HepG2 (cell line): Measurements from ENCODE around the gene NDP. TPM values are rescaled to one million over a fixed set of nuclear protein-coding genes. Genes with fewer than 3 reads are reported as not detected.

ENCODE experiments used
- ATAC-seq: fragments of 200-7000 bp; cut with Tn5 transposase; 3 replicates; pipeline ENCODE4 v1.9.1; 2020; ENCODE audit warnings: mild to moderate bottlenecking, moderate library complexity
- BruUV-seq: library from RNA; stranded (reverse); fragments of 400-500 nt; replicated peaks from 2 replicates; lab custom pipeline; 2021; lab: Mats Ljungman, UMichigan
- CTCF ChIA-PET: fragments of 300-600 bp; formaldehyde crosslinking; extraction: SDS; loops from one replicate; lab custom pipeline; 2021; ENCODE audit warnings: low total read pairs, inconsistent platforms, low intra/inter-chr PET ratio; lab: Yijun Ruan, JAX
- POLR2A ChIA-PET: fragments of 350-600 bp; sonication (Branson Sonifier 250); formaldehyde crosslinking; loops from one replicate; lab custom pipeline; 2020; ENCODE audit warnings: antibody characterized with exemption, inconsistent platforms; lab: Yijun Ruan, JAX
- DNase-seq: peaks from one replicate; pipeline ENCODE4 v3.0.0-alpha.2; 2015; ENCODE audit warnings: low spot score
- FAIRE-seq: peaks from 3 replicates; lab custom pipeline; 2011; peaks lifted over from hg19 to GRCh38; lab: Jason Lieb, UNC
- H2AFZ ChIP-seq: one replicate; pipeline ENCODE4 v1.6.1; 2011; ENCODE audit warnings: low read length, inconsistent platforms
- H3K27ac ChIP-seq: fragments of 300-600 bp; 3 replicates; pipeline ENCODE4 v1.8.0; 2011; ENCODE audit warnings: mixed run types, mild to moderate bottlenecking, mixed read lengths, low read length, inconsistent platforms; ENCODE audit not compliant: insufficient read depth; ENCODE audit errors: extremely low read length
- H3K27me3 ChIP-seq, 2 experiments: fragments of 200-600 bp in 1 of 2; 2 replicates in 1 of 2; 3 replicates in 1 of 2; pipeline versions ENCODE4 v1.6.0 to v1.8.0; 2011; ENCODE audit warnings: low read length in 2 of 2, mild to moderate bottlenecking in 2 of 2, moderate library complexity in 2 of 2, inconsistent platforms in 1 of 2; ENCODE audit not compliant: insufficient read depth in 2 of 2, control insufficient read depth in 1 of 2
- H3K36me3 ChIP-seq, 2 experiments: fragments of 200-600 bp in 1 of 2; replicated peaks in 1 of 2; 2 replicates in 1 of 2; 3 replicates in 1 of 2; pipeline versions ENCODE4 v1.5.1 to v1.8.0; 2011; ENCODE audit warnings: low read length in 2 of 2, inconsistent platforms in 1 of 2; ENCODE audit not compliant: insufficient read depth in 2 of 2, control insufficient read depth in 1 of 2
- H3K4me1 ChIP-seq: 2 replicates; pipeline ENCODE4 v1.5.1; 2012; ENCODE audit warnings: low read length, inconsistent platforms; ENCODE audit not compliant: insufficient read depth
- H3K4me2 ChIP-seq: 2 replicates; pipeline ENCODE4 v1.6.0; 2011; ENCODE audit warnings: low read depth, low read length, inconsistent platforms
- H3K4me3 ChIP-seq, 3 experiments: fragments of 200-600 bp in 1 of 3; sonication (generic), shearing (Covaris generic) in 1 of 3; replicated peaks in 1 of 3; 2 replicates each; pipeline ENCODE4 v1.5.1; 2011 to 2016; ENCODE audit warnings: low read length in 3 of 3, inconsistent platforms in 2 of 3, low read depth in 2 of 3, mild to moderate bottlenecking in 2 of 3, control low read depth in 1 of 3, mixed read lengths in 1 of 3; ENCODE audit not compliant: insufficient read depth in 1 of 3
- H3K79me2 ChIP-seq: one replicate; pipeline ENCODE4 v1.6.1; 2011; ENCODE audit warnings: low read length, inconsistent platforms; ENCODE audit not compliant: insufficient read depth
- H3K9ac ChIP-seq: 2 replicates; pipeline ENCODE4 v1.6.0; 2011; ENCODE audit warnings: mild to moderate bottlenecking, low read depth, low read length, inconsistent platforms; ENCODE audit not compliant: insufficient read depth
- H3K9me3 ChIP-seq: 2 replicates; pipeline ENCODE4 v1.5.1; 2012; ENCODE audit warnings: mild to moderate bottlenecking, low read length
- H4K20me1 ChIP-seq: 2 replicates; pipeline ENCODE4 v1.6.0; 2011; ENCODE audit warnings: inconsistent platforms, mild to moderate bottlenecking, low read length, moderate library complexity; ENCODE audit not compliant: insufficient read depth
- AGO2 ChIP-seq: fragments of 200-400 bp; formaldehyde crosslinking; optimal IDR thresholded peaks from 2 replicates; pipeline ENCODE3; 2017; ENCODE audit warnings: mild to moderate bottlenecking, low read depth, low read length, moderate library complexity
- NBN ChIP-seq: fragments of 450-650 bp; conservative IDR thresholded peaks from 2 replicates; pipeline ENCODE4 v1.6.1; 2017
- NFIC ChIP-seq: IDR thresholded peaks from 2 replicates; pipeline ENCODE4 v1.6.1; 2012; ENCODE audit warnings: mild to moderate bottlenecking, low read length, inconsistent platforms
- NFKB2 ChIP-seq: sonication (generic); formaldehyde crosslinking; IDR thresholded peaks from 2 replicates; pipeline ENCODE4 v1.4.0; 2020; ENCODE audit warnings: missing genetic modification reagents, borderline replicate concordance
- SALL1 ChIP-seq: sonication (generic); formaldehyde crosslinking; IDR thresholded peaks from 2 replicates; pipeline ENCODE4 v1.8.0; 2022; ENCODE audit warnings: mild to moderate bottlenecking, missing genetic modification reagents
- SMAD3 ChIP-seq: sonication (generic); formaldehyde crosslinking; IDR thresholded peaks from 2 replicates; pipeline ENCODE4 v1.4.0; 2020; ENCODE audit warnings: missing genetic modification reagents
- SNAPC5 ChIP-seq: sonication (generic); formaldehyde crosslinking; IDR thresholded peaks from 2 replicates; pipeline ENCODE4 v1.8.1; 2023; ENCODE audit warnings: mild to moderate bottlenecking, missing genetic modification reagents, borderline replicate concordance
- ZBTB21 ChIP-seq: sonication (generic); formaldehyde crosslinking; IDR thresholded peaks from 2 replicates; pipeline ENCODE4 v1.4.0; 2020; ENCODE audit warnings: missing genetic modification reagents
- ZNF17 ChIP-seq: sonication (generic); formaldehyde crosslinking; IDR thresholded peaks from 2 replicates; pipeline ENCODE4 v1.5.0; 2020; ENCODE audit warnings: mild to moderate bottlenecking, missing genetic modification reagents
- ZNF264 ChIP-seq: sonication (generic); formaldehyde crosslinking; IDR thresholded peaks from 2 replicates; pipeline ENCODE4 v1.4.0; 2020; ENCODE audit warnings: missing genetic modification reagents
- ZNF317 ChIP-seq: sonication (generic); formaldehyde crosslinking; IDR thresholded peaks from 2 replicates; pipeline ENCODE4 v1.5.0; 2020; ENCODE audit warnings: mild to moderate bottlenecking, missing genetic modification reagents
- ZNF468 ChIP-seq: sonication (generic); formaldehyde crosslinking; IDR thresholded peaks from 2 replicates; pipeline ENCODE4 v1.8.0; 2022; ENCODE audit warnings: mild to moderate bottlenecking, moderate library complexity, missing genetic modification reagents
- ZNF543 ChIP-seq: sonication (generic); formaldehyde crosslinking; IDR thresholded peaks from 2 replicates; pipeline ENCODE4 v1.4.0; 2020; ENCODE audit warnings: mild to moderate bottlenecking, missing genetic modification reagents
- ZNF609 ChIP-seq: sonication (generic); formaldehyde crosslinking; IDR thresholded peaks from 2 replicates; pipeline ENCODE4 v1.4.0; 2020; ENCODE audit warnings: mild to moderate bottlenecking, missing genetic modification reagents, borderline replicate concordance
- ZNF749 ChIP-seq: sonication (generic); formaldehyde crosslinking; IDR thresholded peaks from 2 replicates; pipeline ENCODE4 v1.8.0; 2022; ENCODE audit warnings: mild to moderate bottlenecking, missing genetic modification reagents, moderate library complexity, borderline replicate concordance
- ZNF768 ChIP-seq: sonication (generic); formaldehyde crosslinking; IDR thresholded peaks from 2 replicates; pipeline ENCODE4 v1.4.0; 2020; ENCODE audit warnings: missing genetic modification reagents
- whole genome bisulfite sequencing: methylation state at CpG from one replicate; pipeline ENCODE4 v1.1.6; 2017; ENCODE audit warnings: low lambda C conversion rate; 5-methylcytosine and 5-hydroxymethylcytosine counted together
- in situ Hi-C: cut with HindIII; loops from 2 replicates; pipeline ENCODE4 v1.10.0; 2017; ENCODE audit warnings: low pct_unique_long_range_greater_than_20kb; ENCODE audit not compliant: extremely low pct_ligation_motif_present
- intact Hi-C: fragments of 100-400 bp; cut with micrococcal nuclease; formaldehyde crosslinking; loops from one replicate; pipeline ENCODE4 v1.10.0; 2022; ENCODE audit not compliant: unreplicated experiment
- polyA plus RNA-seq, 8 experiments: library from polyadenylated mRNA; depleted of rRNA in 3 of 8; stranded (reverse) in 7 of 8; unstranded in 1 of 8; fragments of >200 nt; fragmentation: Illumina TruSeq in 4 of 8; extraction: Trizol in 4 of 8; gene quantifications; 2 replicates each; pipeline versions ENCODE4 v1.2.1 to v1.2.3, GENCODE V29; 2011 to 2016; ENCODE audit warnings: low read depth in 4 of 8, missing spikeins in 1 of 8, mixed read lengths in 1 of 8; ENCODE audit not compliant: insufficient read depth in 1 of 8
- total RNA-seq, 5 experiments: library from RNA; depleted of rRNA; stranded (reverse); fragments of >200 nt; fragmentation: Illumina TruSeq; extraction: Trizol; gene quantifications; 2 replicates each; pipeline ENCODE4 v1.2.3, GENCODE V29; 2016; ENCODE audit warnings: low read depth in 1 of 5

NDP gene
- total and polyA plus RNA-seq, 2 of the 13 experiments (the other 11 are each of a cell fraction or from before 2014, with no cell fraction given), result not detected

DNA sequence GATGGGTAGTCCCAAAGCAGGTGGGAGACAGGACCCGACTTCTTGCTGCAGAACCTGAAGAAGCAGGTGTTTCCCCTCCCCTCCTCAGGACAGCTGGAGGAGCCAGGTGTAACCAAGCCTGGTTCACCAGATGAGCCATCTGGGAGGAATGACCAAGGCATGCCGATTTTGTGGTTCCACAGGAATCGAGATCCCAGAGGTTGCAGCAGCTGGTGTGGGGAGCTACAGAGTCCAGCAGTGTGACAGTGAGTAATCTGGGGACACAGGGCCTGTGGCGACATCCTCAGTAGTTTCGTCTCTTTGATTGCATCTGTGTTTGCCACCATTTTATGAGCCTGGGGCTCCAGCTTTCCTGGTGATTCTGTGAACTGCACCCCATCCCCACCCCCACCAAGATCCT, 2.6 kb upstream of the NDP start:
- no peak overlapping the region for H2AFZ ChIP-seq
- TF ChIP-seq ZNF468 (no peak), ZNF264 (CRISPR knock-in tag) (no peak), ZBTB21 (CRISPR knock-in tag) (no peak), ZNF17 (CRISPR knock-in tag) (no peak), ZNF317 (CRISPR knock-in tag) (no peak), NFIC (no peak), AGO2 (no peak), NFKB2 (no peak), ZNF543 (CRISPR knock-in tag) (no peak)
- ATAC-seq (no peak), FAIRE-seq (no peak), DNase-seq (no peak)
- intact Hi-C loops, result no loop called here
- ChIA-PET POLR2A (no interaction called here), CTCF (no interaction called here)
- no TSS peak for BruUV-seq
- H3K27me3 ChIP-seq, result no peaks in the 10 kb centered on the region; a peak in 1 of 5 replicates
- no peaks in the 10 kb centered on the region for H3K36me3 ChIP-seq
- no CpG with 5 or more reads among the region's 5 CpGs for WGBS
- H3K79me2 ChIP-seq, result no peaks in the 10 kb centered on the region
- no peak overlapping the region for H3K4me2 ChIP-seq
- H3K9me3 ChIP-seq, result no peaks in the 10 kb centered on the region
- in situ Hi-C loops, result no loop called here
- no peak overlapping the region for H3K4me3 ChIP-seq
- no peak overlapping the region for H3K9ac ChIP-seq
- H3K4me1 ChIP-seq, result no peaks in the 10 kb centered on the region
- no peak overlapping the region for H3K27ac ChIP-seq
- no peaks in the 10 kb centered on the region for H4K20me1 ChIP-seq

DNA sequence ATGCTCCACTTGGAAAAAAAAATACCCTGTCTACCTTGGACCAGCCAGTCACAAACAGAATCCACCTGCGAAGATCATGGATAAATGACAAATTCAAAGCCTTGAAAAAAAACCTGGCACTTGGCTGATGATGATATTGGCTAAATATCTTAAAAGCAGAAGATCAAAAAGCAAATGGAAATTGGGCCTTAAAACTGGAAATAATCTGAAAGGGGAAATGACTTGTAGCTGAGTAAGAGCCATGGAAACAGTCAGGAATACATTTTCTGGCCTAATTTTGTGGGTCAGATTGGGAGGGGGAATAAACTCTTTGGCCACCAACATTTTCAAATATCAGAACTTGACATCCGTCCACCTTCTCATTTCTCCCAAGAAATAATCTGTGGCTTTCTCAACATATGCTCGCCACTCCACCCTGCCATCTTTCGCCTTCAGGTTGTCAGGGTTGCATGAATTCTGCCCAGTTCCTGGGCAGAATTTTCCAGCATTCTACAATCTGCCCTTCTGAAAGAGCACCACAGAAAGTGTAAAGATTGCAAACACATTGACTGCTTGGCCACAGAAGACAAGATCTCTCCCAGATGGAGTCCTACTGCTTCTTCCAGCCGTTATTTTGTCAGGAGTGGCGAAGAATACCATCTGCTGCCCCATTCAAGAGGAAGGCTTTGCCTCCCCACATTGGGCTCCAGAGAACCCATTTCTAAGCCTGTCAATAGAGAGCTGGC, 1.7 kb upstream of the NDP start:
- no peak overlapping the region for H3K27ac ChIP-seq
- H3K9ac ChIP-seq, result no peak overlapping the region
- no TSS peak for BruUV-seq
- FAIRE-seq (no peak), DNase-seq (no peak), ATAC-seq (no peak)
- H4K20me1 ChIP-seq, result no peaks in the 10 kb centered on the region
- H2AFZ ChIP-seq, result no peak overlapping the region
- no peak overlapping the region for H3K4me3 ChIP-seq
- WGBS, result 55% methylated on average over 6 of the region's 6 CpGs
- intact Hi-C loops, result no loop called here
- CTCF ChIA-PET, result no interaction called here
- no peaks in the 10 kb centered on the region for H3K36me3 ChIP-seq
- no peaks in the 10 kb centered on the region; a peak in 1 of 5 replicates for H3K27me3 ChIP-seq
- H3K79me2 ChIP-seq, result no peaks in the 10 kb centered on the region
- H3K9me3 ChIP-seq, result no peaks in the 10 kb centered on the region
- in situ Hi-C loops, result loop anchor here (25.0 kb wide), 2 partner anchors 387 to 1212 kb away; no protein-coding TSS in a partner anchor
- POLR2A ChIA-PET, result no interaction called here
- H3K4me1 ChIP-seq, result no peaks in the 10 kb centered on the region
- H3K4me2 ChIP-seq, result no peak overlapping the region
- TF ChIP-seq NBN, result no peak
- TF ChIP-seq ZNF749 (CRISPR knock-in tag), result no peak
- no peak for TF ChIP-seq SALL1 (CRISPR knock-in tag)
- no peak for TF ChIP-seq NFIC
- no peak for TF ChIP-seq ZNF768 (CRISPR knock-in tag)
- no peak for TF ChIP-seq SMAD3
- TF ChIP-seq SNAPC5, result no peak
- TF ChIP-seq ZNF609 (CRISPR knock-in tag), result no peak
